Retinal pigment epithelial cell (primary cell): ENCODE results near the gene EIF3B.
"Not testable (repeated sequence)": the region's sequence is repeated elsewhere in the genome, so short reads cannot be mapped to it uniquely, and the experiment has no call there.

Source experiments
- DNase-seq: peaks from one replicate; pipeline ENCODE4 v3.0.0-alpha.2; 2010; ENCODE audit warnings: low read depth
- H3K4me3 ChIP-seq: 2 replicates; pipeline ENCODE4 v1.5.1; 2011; ENCODE audit warnings: mild to moderate bottlenecking, low read length, control low read depth, moderate library complexity
- CTCF ChIP-seq: conservative IDR thresholded peaks from 2 replicates; pipeline ENCODE4 v1.5.1; 2011; ENCODE audit warnings: low read depth, low read length, control low read depth, inconsistent platforms

The EIF3B gene

GRCh38 chr7:2373646-2374045, 19.0 kb downstream of the EIF3B start:
- DNase-seq = no peak
- no peak for TF ChIP-seq CTCF
- H3K4me3 ChIP-seq = no peak overlapping the region

- DNase-seq = no peak
- no peak for TF ChIP-seq CTCF
- H3K4me3 ChIP-seq = no peak overlapping the region
These were observed 19.8 kb downstream of the EIF3B start for GRCh38 chr7:2374401-2374800.

GRCh38 chr7:2374830-2375728, 20.5 kb downstream of the EIF3B start:
- TF ChIP-seq CTCF = no peak
- DNase-seq = no peak
- no peak overlapping the region for H3K4me3 ChIP-seq

GRCh38 chr7:2376351-2377154, 21.9 kb downstream of the EIF3B start:
- TF ChIP-seq CTCF = no peak
- H3K4me3 ChIP-seq = no peak overlapping the region

GRCh38 chr7:2377492-2377891, 22.9 kb downstream of the EIF3B start:
- H3K4me3 ChIP-seq, DNase-seq: not testable (repeated sequence)

More at GRCh38 chr7:2376351-2377154, 21.9 kb downstream of the EIF3B start:
- DNase-seq = no peak

- DNase-seq, H3K4me3 ChIP-seq: not testable (repeated sequence)
These were observed 23.5 kb downstream of the EIF3B start for GRCh38 chr7:2378125-2378524.

- H3K4me3 ChIP-seq = no peak overlapping the region
- no peak for DNase-seq
- TF ChIP-seq CTCF = no peak
These were observed 24.5 kb downstream of the EIF3B start for GRCh38 chr7:2379161-2379560.
